Neutrophil (primary cell): ENCODE results near the gene ZSCAN12.
"Not testable (repeated sequence)": the region's sequence is repeated elsewhere in the genome, so short reads cannot be mapped to it uniquely, and the experiment has no call there.

Experiments used
- H3K27ac ChIP-seq: fragments of 200-600 bp; sonication (generic); 2 replicates; pipeline ENCODE4 v1.5.1; 2016; ENCODE audit warnings: mild to moderate bottlenecking, moderate library complexity
- H3K27me3 ChIP-seq: fragments of 200-600 bp; sonication (generic); 2 replicates; pipeline ENCODE4 v1.6.0; 2016; ENCODE audit warnings: mild to moderate bottlenecking
- H3K36me3 ChIP-seq: fragments of 200-600 bp; sonication (generic); 2 replicates; pipeline ENCODE4 v1.5.1; 2017
- H3K4me1 ChIP-seq, 2 experiments: fragments of 200-600 bp in 1 of 2; sonication (generic) in 1 of 2; 1 replicate in 1 of 2; 2 replicates in 1 of 2; pipeline versions ENCODE4 v1.5.1 to v1.6.1; 2013 to 2016; ENCODE audit warnings: low read depth in 1 of 2, low read length in 1 of 2, mild to moderate bottlenecking in 1 of 2, moderate library complexity in 1 of 2; ENCODE audit not compliant: control insufficient read depth in 1 of 2, insufficient read depth in 1 of 2
- H3K4me3 ChIP-seq, 2 experiments: fragments of 200-600 bp in 1 of 2; sonication (generic) in 1 of 2; 1 replicate in 1 of 2; 2 replicates in 1 of 2; pipeline ENCODE4 v1.5.1; 2013 to 2016; ENCODE audit warnings: low read depth in 1 of 2, low read length in 1 of 2, mild to moderate bottlenecking in 1 of 2, moderate library complexity in 1 of 2
- H3K9me3 ChIP-seq: fragments of 200-600 bp; sonication (generic); 2 replicates; pipeline ENCODE4 v1.5.1; 2016
- CTCF ChIP-seq: fragments of 200-600 bp; sonication (generic); IDR thresholded peaks from 2 replicates; pipeline ENCODE4 v1.5.1; 2016; ENCODE audit warnings: antibody characterized with exemption

Gene ZSCAN12

GRCh38 chr6:28423546-28423945 is 24.0 kb upstream of the ZSCAN12 start:
- Histone ChIP-seq H3K27me3 (no peaks in the 10 kb centered on the region), H3K9me3 (no peaks in the 10 kb centered on the region), H3K27ac (no peak overlapping the region), H3K36me3 (no peaks in the 10 kb centered on the region), H3K4me1 (no peaks in the 10 kb centered on the region), H3K4me3 (no peak overlapping the region)
- no peak for TF ChIP-seq CTCF

GRCh38 chr6:28413681-28414080 is 14.1 kb upstream of the ZSCAN12 start:
- no peaks in the 10 kb centered on the region for H3K36me3 ChIP-seq
- peaks cover 18% of the 10 kb centered on the region for H3K27me3 ChIP-seq
- no peak for TF ChIP-seq CTCF
- H3K4me1 ChIP-seq = no peaks in the 10 kb centered on the region
- no peaks in the 10 kb centered on the region for H3K9me3 ChIP-seq
- no peak overlapping the region for H3K27ac ChIP-seq
- no peak overlapping the region for H3K4me3 ChIP-seq

GRCh38 chr6:28410767-28411166 is 11.2 kb upstream of the ZSCAN12 start:
- H3K4me1 ChIP-seq = no peaks in the 10 kb centered on the region
- no peaks in the 10 kb centered on the region for H3K9me3 ChIP-seq
- TF ChIP-seq CTCF = no peak
- peaks cover 35% of the 10 kb centered on the region for H3K27me3 ChIP-seq
- H3K4me3 ChIP-seq = no peak overlapping the region
- H3K27ac ChIP-seq = no peak overlapping the region
- no peaks in the 10 kb centered on the region for H3K36me3 ChIP-seq

- no peaks in the 10 kb centered on the region for H3K4me1 ChIP-seq
- no peak for TF ChIP-seq CTCF
- peaks cover 40% of the 10 kb centered on the region for H3K27me3 ChIP-seq
- no peaks in the 10 kb centered on the region for H3K36me3 ChIP-seq
- no peak overlapping the region for H3K27ac ChIP-seq
- no peaks in the 10 kb centered on the region for H3K9me3 ChIP-seq
- H3K4me3 ChIP-seq = no peak overlapping the region
These were observed 8.7 kb upstream of the ZSCAN12 start for GRCh38 chr6:28408076-28408802.

GRCh38 chr6:28407401-28407800 is 7.9 kb upstream of the ZSCAN12 start:
- Histone ChIP-seq H3K9me3 (no peaks in the 10 kb centered on the region), H3K27ac (no peak overlapping the region), H3K4me1 (no peaks in the 10 kb centered on the region), H3K36me3 (no peaks in the 10 kb centered on the region), H3K4me3 (no peak overlapping the region), H3K27me3 (peaks cover 49% of the 10 kb centered on the region)
- TF ChIP-seq CTCF = no peak

GRCh38 chr6:28403923-28404322 is 4.4 kb upstream of the ZSCAN12 start:
- H3K27me3 ChIP-seq = peaks cover 73% of the 10 kb centered on the region
- not testable (repeated sequence) for H3K4me3 ChIP-seq, H3K27ac ChIP-seq, H3K36me3 ChIP-seq, H3K9me3 ChIP-seq
- peaks cover 11% of the 10 kb centered on the region in 2 experiments for H3K4me1 ChIP-seq
